ENCODE measurements around the gene KRTAP10-2.

- no peak for TF ChIP-seq CTCF (conservative IDR thresholded peaks at IDR 0.05; ENCODE audit: low read depth in 2 of 2)
- no peak for TF ChIP-seq POLR2AphosphoS5 (IDR thresholded peaks at IDR 0.05; ENCODE audit: low read depth)
- TF ChIP-seq EZH2 (IDR thresholded peaks at IDR 0.05; ENCODE audit: low read depth, unreplicated experiment): no peak
- TF ChIP-seq JUNB (IDR thresholded peaks at IDR 0.05; ENCODE audit: unreplicated experiment): no peak
- no peak for TF ChIP-seq REST (IDR thresholded peaks at IDR 0.05; ENCODE audit: unreplicated experiment)
- no peak for TF ChIP-seq NANOG (IDR thresholded peaks at IDR 0.05; ENCODE audit: borderline replicate concordance)
- TF ChIP-seq EZH2phosphoT487 (IDR thresholded peaks at IDR 0.05; ENCODE audit: unreplicated experiment): no peak
- no peak for TF ChIP-seq STAT1 (IDR thresholded peaks at IDR 0.05; ENCODE audit: unreplicated experiment)
- TF ChIP-seq ETS1 (IDR thresholded peaks at IDR 0.05): no peak
Observed at GRCh38 chr21:44528634-44528995, 22.7 kb downstream of the KRTAP10-2 start.

Data from GM23338 (cell line).